HL-60/S4 treated with retinoic acid at 250 ng/mL for 4 days and 3 days (cell line): ENCODE measurements around the gene KIRREL3.

Experiments
- in situ Hi-C: fragments of 300-500 bp; cut with MboI; formaldehyde crosslinking; loops from 2 replicates; pipeline ENCODE4 v1.7.0; 2022; ENCODE audit warnings: low sequenced_read_pairs

Gene KIRREL3

GRCh38 chr11:126840201-126840886 lies 160.2 kb downstream of the KIRREL3 start:
- in situ Hi-C loops: no loop called here

- in situ Hi-C loops: no loop called here
Measured at GRCh38 chr11:126839496-126839895, 161.1 kb downstream of the KIRREL3 start.

- in situ Hi-C loops: no loop called here
Measured at GRCh38 chr11:126838779-126839178, 161.8 kb downstream of the KIRREL3 start.

- in situ Hi-C loops: no loop called here
Measured at GRCh38 chr11:126837581-126837980, 163.0 kb downstream of the KIRREL3 start.

GRCh38 chr11:126834573-126834972 lies 166.0 kb downstream of the KIRREL3 start:
- in situ Hi-C loops: no loop called here

- in situ Hi-C loops: no loop called here
Measured at GRCh38 chr11:126834149-126834548, 166.4 kb downstream of the KIRREL3 start.

- in situ Hi-C loops: no loop called here
Measured at GRCh38 chr11:126833065-126833464, 167.5 kb downstream of the KIRREL3 start.

- in situ Hi-C loops: no loop called here
Measured at GRCh38 chr11:126832387-126832786, 168.2 kb downstream of the KIRREL3 start.

GRCh38 chr11:126830216-126830806 lies 170.3 kb downstream of the KIRREL3 start:
- in situ Hi-C loops: no loop called here

GRCh38 chr11:126829716-126830115 lies 170.9 kb downstream of the KIRREL3 start:
- in situ Hi-C loops: no loop called here

- in situ Hi-C loops: no loop called here
Measured at GRCh38 chr11:126824035-126824607, 176.4 kb downstream of the KIRREL3 start.

GRCh38 chr11:126823274-126823673 lies 177.3 kb downstream of the KIRREL3 start:
- in situ Hi-C loops: no loop called here

GRCh38 chr11:126821827-126822226 lies 178.7 kb downstream of the KIRREL3 start:
- in situ Hi-C loops: no loop called here

GRCh38 chr11:126819194-126819593 lies 181.4 kb downstream of the KIRREL3 start:
- in situ Hi-C loops: no loop called here

GRCh38 chr11:126817523-126818450 lies 182.8 kb downstream of the KIRREL3 start:
- in situ Hi-C loops: no loop called here

- in situ Hi-C loops: no loop called here
Measured at GRCh38 chr11:126817096-126817495, 183.5 kb downstream of the KIRREL3 start.

GRCh38 chr11:126816645-126817044 lies 183.9 kb downstream of the KIRREL3 start:
- in situ Hi-C loops: no loop called here

- in situ Hi-C loops: no loop called here
Measured at GRCh38 chr11:126815111-126815510, 185.5 kb downstream of the KIRREL3 start.

GRCh38 chr11:126810776-126811175 lies 189.8 kb downstream of the KIRREL3 start:
- in situ Hi-C loops: no loop called here

GRCh38 chr11:126809514-126810289 lies 190.9 kb downstream of the KIRREL3 start:
- in situ Hi-C loops: no loop called here

GRCh38 chr11:126808836-126809235 lies 191.7 kb downstream of the KIRREL3 start:
- in situ Hi-C loops: no loop called here
